Measurements from ENCODE around the gene RB1.
A peak's percentile ranks its signal among the peaks of the same experiment; 100 is the strongest.

The RB1 gene

GRCh38 chr13:48489666-48490065, 186.1 kb downstream of the RB1 start:
- Histone ChIP-seq H2AFZ (ENCODE audit: low read depth) (no peak overlapping the region), H3K36me3 (ENCODE audit: insufficient read depth) (no peaks in the 10 kb centered on the region), H3K4me1 (ENCODE audit: low read depth, poor library complexity, severe bottlenecking) (no peaks in the 10 kb centered on the region), H4K20me1 (ENCODE audit: insufficient read depth) (no peaks in the 10 kb centered on the region), H3K9ac (no peak overlapping the region), H3K27ac (no peak overlapping the region), H3K4me2 (no peak overlapping the region), H3K4me3 (IDR thresholded peaks at IDR 0.05; ENCODE audit: insufficient read depth, low read depth, low read length) (no peak overlapping the region), H3K27me3 (ENCODE audit: insufficient read depth, low read depth) (no peaks in the 10 kb centered on the region), H3K79me2 (ENCODE audit: insufficient read depth, low read depth) (no peaks in the 10 kb centered on the region)
- TF ChIP-seq, protein P1, sequence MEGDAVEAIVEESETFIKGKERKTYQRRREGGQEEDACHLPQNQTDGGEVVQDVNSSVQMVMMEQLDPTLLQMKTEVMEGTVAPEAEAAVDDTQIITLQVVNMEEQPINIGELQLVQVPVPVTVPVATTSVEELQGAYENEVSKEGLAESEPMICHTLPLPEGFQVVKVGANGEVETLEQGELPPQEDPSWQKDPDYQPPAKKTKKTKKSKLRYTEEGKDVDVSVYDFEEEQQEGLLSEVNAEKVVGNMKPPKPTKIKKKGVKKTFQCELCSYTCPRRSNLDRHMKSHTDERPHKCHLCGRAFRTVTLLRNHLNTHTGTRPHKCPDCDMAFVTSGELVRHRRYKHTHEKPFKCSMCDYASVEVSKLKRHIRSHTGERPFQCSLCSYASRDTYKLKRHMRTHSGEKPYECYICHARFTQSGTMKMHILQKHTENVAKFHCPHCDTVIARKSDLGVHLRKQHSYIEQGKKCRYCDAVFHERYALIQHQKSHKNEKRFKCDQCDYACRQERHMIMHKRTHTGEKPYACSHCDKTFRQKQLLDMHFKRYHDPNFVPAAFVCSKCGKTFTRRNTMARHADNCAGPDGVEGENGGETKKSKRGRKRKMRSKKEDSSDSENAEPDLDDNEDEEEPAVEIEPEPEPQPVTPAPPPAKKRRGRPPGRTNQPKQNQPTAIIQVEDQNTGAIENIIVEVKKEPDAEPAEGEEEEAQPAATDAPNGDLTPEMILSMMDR (conservative IDR thresholded peaks at IDR 0.05; ENCODE audit: low read depth, low read length) = no peak

DNA sequence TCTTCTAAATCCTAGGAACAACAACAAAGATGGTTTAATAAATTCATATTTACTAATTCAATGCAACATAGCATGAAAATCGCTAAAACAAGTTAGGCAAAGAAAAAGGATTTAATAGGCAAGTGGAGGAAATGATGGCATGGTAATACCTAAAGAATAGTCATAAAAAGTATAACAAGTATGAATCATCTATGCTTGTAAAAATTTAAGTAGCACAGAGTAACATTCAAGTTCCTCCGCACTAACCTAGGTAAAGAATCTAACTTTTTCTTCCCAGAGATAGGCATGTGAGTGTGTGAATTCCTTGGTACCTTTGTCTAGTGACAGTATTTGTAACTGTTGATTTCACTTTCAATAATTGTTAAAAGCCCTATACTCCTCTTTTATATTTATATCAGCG, 186.7 kb downstream of the RB1 start:
- Histone ChIP-seq H3K4me2 (no peak overlapping the region), H3K4me1 (ENCODE audit: low read depth, poor library complexity, severe bottlenecking) (no peaks in the 10 kb centered on the region), H3K4me3 (IDR thresholded peaks at IDR 0.05; ENCODE audit: insufficient read depth, low read depth, low read length) (no peak overlapping the region), H3K27ac (no peak overlapping the region), H4K20me1 (ENCODE audit: insufficient read depth) (no peaks in the 10 kb centered on the region), H3K27me3 (ENCODE audit: insufficient read depth, low read depth) (no peaks in the 10 kb centered on the region), H3K9ac (no peak overlapping the region), H2AFZ (ENCODE audit: low read depth) (no peak overlapping the region), H3K36me3 (ENCODE audit: insufficient read depth) (no peaks in the 10 kb centered on the region), H3K79me2 (ENCODE audit: insufficient read depth, low read depth) (no peaks in the 10 kb centered on the region)
- TF ChIP-seq, protein P1 (conservative IDR thresholded peaks at IDR 0.05; ENCODE audit: low read depth, low read length) = no peak

DNA sequence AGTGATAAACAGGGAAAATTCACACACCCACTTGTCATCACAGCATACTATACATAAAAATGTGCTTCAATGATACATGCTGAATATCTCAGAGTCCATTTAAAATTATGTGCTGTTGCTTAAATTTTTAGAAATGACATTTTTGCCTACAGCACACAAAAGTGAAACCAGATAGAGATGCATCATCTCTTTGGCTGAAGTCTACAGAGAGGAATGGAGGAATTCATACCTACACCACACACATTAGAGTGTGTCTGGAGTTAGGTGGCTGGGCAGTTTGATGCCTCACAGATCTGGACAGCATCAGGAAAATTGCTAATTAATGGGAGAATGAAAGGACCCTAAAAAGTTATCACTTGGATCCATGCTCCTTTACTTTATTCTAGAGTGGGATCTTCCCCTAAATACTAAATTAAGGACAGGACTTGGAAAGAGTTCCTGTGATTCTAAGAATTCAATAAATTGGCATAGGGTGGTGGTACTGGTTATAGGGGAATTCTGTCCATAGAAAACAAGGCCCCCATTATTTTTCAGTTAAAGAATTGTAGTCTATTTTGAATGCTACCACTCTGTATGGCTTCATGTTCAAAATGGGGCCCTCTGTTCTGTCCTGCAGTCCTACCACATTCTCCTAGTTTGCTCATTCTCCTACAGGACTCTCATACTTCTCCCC, 188.0 kb downstream of the RB1 start:
- H3K4me1 ChIP-seq (ENCODE audit: low read depth, poor library complexity, severe bottlenecking) = no peaks in the 10 kb centered on the region
- no peak overlapping the region for H3K9ac ChIP-seq
- H3K4me3 ChIP-seq (IDR thresholded peaks at IDR 0.05; ENCODE audit: insufficient read depth, low read depth, low read length) = no peak overlapping the region
- no peaks in the 10 kb centered on the region for H4K20me1 ChIP-seq (ENCODE audit: insufficient read depth)
- H3K27me3 ChIP-seq (ENCODE audit: insufficient read depth, low read depth) = no peaks in the 10 kb centered on the region
- peak overlapping the region; percentile 50; the same call in 1 of the 2 replicates for H2AFZ ChIP-seq (ENCODE audit: low read depth)
- no peaks in the 10 kb centered on the region for H3K36me3 ChIP-seq (ENCODE audit: insufficient read depth)
- H3K27ac ChIP-seq = no peak overlapping the region
- TF ChIP-seq, protein P1 (conservative IDR thresholded peaks at IDR 0.05; ENCODE audit: low read depth, low read length) = no peak
- H3K4me2 ChIP-seq = peak overlapping the region; percentile 59
- no peaks in the 10 kb centered on the region for H3K79me2 ChIP-seq (ENCODE audit: insufficient read depth, low read depth)

DNA sequence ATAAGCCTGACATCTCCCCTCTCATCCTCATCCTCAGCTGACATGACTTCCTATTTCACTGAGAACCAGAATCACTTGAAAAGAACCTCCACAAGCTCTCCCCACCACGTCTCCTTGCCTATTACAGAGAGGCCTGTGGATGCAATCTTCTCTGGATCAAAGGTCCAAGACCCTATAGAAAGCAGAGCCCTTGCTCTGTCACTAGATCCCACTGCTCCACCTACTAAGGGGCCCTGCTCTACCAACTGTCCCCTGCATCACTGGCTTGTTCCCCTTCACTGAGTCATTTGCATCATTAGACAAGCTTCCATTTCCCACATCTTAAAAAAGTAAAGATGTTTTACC, 188.5 kb downstream of the RB1 start:
- H3K27me3 ChIP-seq (ENCODE audit: insufficient read depth, low read depth) = no peaks in the 10 kb centered on the region
- H3K9ac ChIP-seq = no peak overlapping the region
- H3K27ac ChIP-seq = no peak overlapping the region
- peak overlapping the region; percentile 50 for H2AFZ ChIP-seq (ENCODE audit: low read depth)
- H3K4me3 ChIP-seq (IDR thresholded peaks at IDR 0.05; ENCODE audit: insufficient read depth, low read depth, low read length) = no peak overlapping the region
- no peaks in the 10 kb centered on the region for H3K4me1 ChIP-seq (ENCODE audit: low read depth, poor library complexity, severe bottlenecking)
- H3K36me3 ChIP-seq (ENCODE audit: insufficient read depth) = no peaks in the 10 kb centered on the region
- no peaks in the 10 kb centered on the region for H3K79me2 ChIP-seq (ENCODE audit: insufficient read depth, low read depth)
- TF ChIP-seq, protein P1 (conservative IDR thresholded peaks at IDR 0.05; ENCODE audit: low read depth, low read length) = no peak
- peak overlapping the region; percentile 59 for H3K4me2 ChIP-seq
- no peaks in the 10 kb centered on the region for H4K20me1 ChIP-seq (ENCODE audit: insufficient read depth)
